Measurements from ENCODE around the gene CLIC4.
"Not testable (repeated sequence)": the region's sequence is repeated elsewhere in the genome, so short reads cannot be mapped to it uniquely, and the experiment has no call there.

Gene CLIC4

DNA sequence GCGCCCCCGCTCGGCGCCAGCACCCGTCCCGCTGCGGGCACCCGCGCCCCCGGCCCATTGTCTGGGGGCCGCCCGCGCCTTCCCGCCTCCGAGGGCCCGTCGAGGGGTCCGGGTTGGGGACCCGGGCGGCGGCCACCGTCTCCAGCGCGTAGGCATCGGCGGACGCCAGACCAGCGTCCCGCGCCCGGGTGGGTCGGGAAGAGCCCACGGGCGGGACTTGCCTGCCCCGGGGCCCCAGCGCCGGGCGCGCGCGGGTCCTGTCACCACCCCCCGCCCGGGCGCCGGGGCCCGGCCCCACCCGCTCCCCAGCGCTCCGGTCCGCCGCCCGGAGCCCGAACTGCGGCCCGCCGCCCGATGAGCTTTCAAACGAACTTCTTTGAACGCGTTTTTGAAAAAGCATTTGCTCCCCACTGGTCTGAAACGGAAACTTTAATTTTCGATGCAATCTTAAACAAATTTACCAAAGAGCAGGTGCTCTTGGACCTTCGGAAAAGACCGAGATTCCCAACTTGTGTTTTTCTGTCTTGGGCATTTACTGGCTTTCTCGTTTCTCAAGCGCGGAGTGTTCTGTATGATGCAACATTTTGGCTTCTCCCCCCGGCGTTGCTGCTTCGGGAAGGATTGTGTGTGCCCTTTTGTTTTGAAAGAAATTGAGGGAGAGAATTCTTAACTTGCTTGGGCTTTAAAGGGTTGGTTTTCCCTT lies 615 bp downstream of the CLIC4 start:
- DNase-seq (ENCODE audit: low spot score), result peak; percentile 68

DNA sequence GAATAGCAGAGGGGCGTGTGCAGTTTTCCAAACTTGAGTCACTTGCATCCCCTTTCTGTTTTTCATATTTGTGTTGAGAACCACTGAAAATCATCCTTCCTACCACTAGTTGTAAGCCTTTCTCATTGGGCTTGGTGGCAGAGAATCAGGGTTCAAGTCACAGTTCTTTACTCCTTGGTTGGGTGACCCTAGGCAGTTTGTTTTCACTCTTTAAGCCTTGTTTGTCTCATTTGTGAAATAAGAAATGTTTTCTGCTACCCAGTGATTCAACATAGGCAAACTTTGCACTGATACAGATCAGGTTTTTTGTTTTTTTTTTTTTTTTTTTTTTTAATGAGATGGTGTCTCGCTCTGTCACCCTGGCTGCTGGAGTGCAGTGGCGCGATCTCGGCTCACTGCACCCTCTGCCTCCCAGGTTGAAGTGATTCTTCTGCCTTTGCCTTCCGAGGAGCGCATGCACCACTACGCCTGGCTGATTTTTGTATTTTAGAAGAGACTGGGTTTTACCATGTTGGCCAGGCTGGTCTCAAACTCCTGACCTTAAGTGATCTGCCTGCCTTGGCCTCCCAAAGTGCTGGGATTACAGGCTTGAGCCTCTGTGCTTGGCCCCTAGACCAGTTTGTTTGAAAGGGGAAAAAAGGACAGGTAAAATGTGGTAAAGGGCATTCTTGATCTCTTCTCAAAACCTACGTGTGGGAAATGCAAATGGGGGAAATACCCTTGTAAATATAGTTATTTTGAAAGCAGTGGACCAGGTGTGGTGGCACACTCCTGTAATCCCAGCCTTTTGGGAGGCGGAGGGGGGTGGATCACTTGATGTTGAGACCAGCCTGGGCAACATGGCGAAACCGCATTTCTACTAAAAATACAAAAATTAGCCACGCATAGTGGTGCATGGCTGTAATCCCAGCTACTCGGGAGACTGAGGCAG lies 3.2 kb downstream of the CLIC4 start:
- DNase-seq (ENCODE audit: low spot score), result no peak

DNA sequence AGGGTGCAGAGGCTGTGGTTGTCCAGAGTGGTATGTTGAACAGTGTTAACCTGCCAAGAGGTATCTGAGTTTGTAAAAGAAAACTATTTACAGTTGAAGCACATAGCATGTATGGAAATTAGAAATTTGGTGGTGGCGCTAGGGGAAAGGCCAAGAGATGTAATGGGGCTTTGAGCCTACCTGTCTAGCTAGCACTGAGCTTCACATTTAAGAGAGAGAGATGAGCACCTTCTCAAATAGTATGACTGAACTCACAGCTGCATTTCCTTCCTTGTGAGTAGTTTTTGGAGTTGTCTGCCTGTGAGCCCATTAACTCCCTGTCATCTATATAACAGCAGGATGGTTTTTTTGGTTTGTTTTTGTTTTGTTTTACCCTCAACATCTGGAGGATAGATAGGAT lies 4.0 kb downstream of the CLIC4 start:
- DNase-seq (ENCODE audit: low spot score), result no peak

DNA sequence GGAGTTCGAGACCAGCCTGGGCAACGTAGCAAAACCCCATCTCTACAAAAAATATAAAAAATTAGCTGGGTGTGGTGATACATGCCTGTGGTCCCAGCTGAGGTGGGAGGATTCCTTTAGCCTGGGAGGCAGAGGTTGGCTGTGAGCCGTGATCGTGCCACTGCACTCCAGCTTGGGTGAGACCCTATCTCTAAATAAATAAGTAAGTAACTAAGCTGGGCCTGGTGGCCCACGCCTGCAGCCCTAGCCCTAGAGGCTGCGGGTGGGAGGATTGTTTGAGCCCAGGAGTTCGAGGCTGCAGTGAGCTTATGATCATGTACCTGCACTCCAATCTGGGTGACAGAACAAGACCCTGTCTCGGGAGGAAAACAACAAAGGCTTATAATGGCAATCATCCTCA lies 4.6 kb downstream of the CLIC4 start:
- no peak for DNase-seq (ENCODE audit: low spot score)

DNA sequence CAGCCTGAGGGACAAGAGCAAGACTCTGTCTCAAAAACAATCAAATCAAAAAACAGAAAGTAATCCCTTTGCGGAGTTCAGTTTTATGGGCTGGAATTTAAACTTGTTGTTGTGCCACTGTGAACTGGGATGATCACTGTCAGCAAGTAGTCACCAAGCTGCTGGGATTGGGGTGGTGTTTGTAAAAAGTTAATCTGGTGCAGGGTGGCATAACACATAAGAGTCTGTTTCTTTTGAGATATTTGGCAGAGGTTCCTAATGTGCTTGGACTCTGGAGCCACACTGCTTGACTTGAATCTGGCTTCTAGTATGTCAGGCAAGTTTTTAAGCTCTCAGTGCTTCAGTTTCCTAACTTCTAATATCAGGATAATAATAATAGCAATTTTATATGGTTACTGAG lies 6.6 kb downstream of the CLIC4 start:
- DNase-seq (ENCODE audit: low spot score), result no peak

DNA sequence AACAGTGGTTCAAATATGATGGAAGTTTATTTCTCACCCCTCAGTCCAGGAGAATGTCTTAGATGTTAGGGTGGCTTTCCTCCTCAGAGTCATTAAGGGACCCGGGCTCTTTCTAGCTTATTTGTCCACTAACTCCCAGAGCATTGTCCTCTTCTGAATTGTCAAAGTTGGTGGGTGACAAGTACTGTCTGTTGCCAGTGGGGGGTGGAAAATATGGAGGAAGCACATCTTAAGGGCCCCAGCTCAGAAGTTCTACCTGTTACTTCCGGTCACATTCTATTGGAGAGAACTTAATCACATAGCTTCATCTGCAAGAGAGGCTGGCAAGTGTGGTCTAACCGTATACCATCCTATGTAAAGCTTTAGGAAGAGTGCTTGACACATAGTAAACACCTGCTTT lies 7.1 kb downstream of the CLIC4 start:
- no peak for DNase-seq (ENCODE audit: low spot score)

DNA sequence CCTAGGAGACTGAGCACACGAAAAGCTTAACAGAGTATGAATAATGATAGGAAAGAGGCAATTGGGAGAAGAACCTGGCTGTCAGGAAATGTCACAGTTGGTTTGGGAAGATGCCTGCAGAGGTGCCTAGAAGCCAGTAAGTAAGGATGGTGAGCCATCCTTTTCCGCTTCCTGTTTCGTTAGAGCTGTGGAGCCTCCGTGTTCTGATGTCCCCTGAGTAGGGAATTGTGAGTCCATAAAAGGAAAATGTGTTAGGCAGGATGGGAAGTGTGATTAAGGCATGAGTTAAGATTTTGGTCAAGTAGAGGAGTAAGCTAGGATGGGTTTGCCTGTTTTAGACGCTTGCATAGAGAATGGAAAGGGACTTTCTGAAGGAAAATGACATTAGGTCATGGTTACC lies 9.0 kb downstream of the CLIC4 start:
- no peak for DNase-seq (ENCODE audit: low spot score)

DNA sequence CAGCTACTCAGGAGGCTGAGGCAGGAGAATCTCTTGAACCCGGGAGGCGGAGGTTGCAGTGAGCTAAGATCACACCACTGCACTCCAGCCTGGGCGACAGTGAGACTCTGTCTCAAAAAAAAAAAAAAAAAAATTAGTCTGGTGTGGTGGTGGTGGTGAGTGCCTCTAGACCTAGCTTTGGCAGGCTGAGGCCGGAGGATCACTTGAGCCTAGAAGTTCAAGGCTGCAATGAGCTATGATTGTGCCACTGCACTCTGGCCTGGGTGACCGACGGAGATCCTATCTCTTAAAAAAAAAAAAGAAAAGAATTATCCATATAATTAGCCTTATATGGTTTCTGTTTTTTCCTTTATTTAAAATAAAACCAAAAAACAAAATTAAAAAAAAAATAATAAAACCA lies 10.1 kb downstream of the CLIC4 start:
- DNase-seq (ENCODE audit: low spot score), result not testable (repeated sequence)

DNA sequence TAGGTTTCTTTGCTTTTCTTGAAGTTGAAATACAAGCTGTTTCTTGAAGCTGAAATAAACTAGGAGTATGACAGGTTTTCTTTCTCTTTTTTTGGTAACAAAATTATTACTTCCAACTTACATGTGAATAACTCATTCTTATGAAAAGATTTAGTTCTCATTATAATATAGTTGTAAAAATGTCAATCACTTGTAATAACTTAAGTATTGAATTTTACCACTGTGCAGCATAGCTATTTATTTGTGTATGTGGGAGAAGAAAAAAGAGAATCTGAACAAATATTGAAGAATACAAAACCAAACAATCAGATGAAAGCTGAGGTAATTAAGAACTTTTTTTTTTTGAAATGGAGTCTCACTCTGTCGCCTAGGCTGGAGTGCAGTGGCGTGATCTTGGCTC lies 11.1 kb downstream of the CLIC4 start:
- DNase-seq (ENCODE audit: low spot score), result no peak

DNA sequence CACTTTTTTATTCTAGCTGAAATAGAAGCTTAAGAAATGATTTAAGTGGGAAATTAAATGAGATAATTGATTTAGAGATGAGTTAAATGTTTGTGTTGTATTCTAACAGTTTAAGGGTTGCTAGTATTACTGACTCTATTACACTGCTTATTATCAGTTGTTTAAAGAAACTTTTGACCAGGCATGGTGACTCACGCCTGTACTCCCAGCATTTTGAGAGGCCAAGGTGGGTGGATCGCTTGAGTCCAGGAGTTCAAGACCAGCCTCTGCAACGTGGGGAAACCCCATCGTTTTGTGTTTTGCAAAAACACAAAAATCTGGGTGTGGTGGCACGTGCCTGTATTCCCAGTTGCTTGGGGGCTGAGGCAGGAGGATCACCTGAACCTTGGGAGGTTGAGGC lies 14.2 kb downstream of the CLIC4 start:
- DNase-seq (ENCODE audit: low spot score), result no peak

DNA sequence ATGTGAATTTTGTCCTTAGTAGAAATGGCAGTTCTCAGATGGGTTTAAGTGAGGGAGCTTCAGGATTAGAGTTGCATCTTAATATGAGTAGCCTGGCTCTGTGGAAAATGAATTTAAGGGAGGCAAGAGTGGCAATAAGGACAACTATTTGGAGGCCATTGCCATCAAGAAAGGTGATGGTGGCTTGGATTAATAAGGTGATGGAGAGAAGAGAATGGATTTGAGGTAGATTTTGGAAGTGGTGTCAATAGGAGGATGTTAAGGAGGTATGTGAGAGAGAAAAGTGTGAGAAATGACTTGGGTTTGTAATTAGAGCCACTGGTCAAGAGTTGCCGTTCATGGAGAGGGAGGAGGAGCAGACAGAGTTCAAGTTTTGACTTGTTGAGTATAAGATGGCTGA lies 16.3 kb downstream of the CLIC4 start:
- DNase-seq (ENCODE audit: low spot score), result no peak

DNA sequence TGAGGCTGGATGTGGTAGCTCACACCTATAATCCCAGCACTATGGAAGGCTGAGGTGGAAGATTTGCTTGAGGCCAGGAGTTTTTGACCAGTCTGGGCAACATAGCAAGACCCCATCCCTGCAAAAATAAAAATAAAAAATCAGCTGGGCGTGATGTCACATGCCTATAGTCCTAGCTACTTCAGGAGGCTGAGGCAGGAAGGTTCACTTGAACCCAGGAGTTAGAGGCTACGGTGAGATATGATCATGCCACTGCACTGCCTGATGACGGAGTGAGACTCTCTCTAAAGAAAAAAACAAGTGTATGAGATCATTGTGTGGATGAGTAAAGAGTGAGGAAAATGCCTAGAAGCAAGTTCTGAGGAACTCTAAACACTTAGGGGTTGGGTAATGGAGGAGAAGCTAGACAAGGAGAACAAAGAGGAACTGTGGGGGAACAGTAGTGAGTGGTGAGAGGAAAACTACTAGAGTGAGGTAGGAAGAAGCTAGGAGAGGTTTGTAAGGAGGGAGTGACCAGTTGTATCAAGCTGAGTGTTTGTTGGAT lies 17.0 kb downstream of the CLIC4 start:
- no peak for DNase-seq (ENCODE audit: low spot score)

DNA sequence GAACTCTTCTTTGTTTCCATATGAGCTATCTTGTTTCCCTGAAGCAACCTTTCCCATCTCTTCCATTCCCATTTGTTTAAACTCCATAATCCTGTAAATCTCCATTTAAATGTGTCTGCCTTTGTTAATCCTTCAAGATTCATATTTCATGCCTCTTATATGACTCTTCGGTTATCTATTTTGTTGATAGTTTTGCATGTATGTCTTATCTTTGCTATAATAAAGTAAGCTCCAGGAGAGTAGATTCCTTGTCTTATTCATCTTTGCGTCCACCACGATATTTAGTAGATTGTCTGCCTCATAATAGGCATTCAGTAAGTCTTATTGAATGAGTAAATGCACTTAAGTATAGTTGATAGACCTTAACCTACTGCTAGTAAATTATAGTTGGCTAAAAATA lies 18.4 kb downstream of the CLIC4 start:
- DNase-seq (ENCODE audit: low spot score), result no peak

DNA sequence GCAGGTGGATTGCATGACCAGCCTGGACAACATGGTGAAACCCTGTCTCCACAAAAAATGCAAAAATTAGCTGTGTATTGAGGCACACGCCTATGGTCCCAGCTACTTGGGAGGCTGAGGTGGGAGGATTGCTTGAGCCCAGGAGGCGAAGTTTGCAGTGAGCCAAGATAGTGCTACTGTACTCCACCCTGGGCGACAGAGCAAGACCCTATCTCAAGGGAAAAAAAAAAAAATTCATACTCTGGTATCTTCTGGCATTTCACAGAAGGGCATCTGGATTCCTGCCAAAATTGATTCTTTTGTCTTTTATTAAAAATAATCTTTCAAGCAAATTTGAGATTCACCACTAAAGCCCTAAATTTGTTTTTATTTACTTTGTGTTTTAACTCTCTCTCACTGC lies 19.2 kb downstream of the CLIC4 start:
- DNase-seq (ENCODE audit: low spot score), result no peak

DNA sequence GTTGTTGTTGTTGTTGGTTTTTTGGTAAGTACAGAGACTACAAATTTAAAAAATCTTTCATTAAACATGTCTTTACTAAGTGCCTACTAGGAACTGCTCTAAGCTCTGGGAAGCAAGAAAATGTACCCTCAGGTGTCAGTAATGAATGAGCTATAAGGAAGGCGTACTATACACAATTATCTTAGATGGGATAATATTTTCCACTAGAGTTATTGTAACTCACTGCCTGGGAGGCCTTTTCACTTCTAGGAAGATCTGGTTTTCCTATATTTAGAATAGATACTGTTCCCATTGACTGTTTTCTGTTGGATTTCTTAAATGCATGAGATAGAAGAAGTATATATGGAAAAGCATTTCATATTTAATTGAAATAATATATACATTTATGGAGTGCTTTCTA lies 19.6 kb downstream of the CLIC4 start:
- no peak for DNase-seq (ENCODE audit: low spot score)

DNA sequence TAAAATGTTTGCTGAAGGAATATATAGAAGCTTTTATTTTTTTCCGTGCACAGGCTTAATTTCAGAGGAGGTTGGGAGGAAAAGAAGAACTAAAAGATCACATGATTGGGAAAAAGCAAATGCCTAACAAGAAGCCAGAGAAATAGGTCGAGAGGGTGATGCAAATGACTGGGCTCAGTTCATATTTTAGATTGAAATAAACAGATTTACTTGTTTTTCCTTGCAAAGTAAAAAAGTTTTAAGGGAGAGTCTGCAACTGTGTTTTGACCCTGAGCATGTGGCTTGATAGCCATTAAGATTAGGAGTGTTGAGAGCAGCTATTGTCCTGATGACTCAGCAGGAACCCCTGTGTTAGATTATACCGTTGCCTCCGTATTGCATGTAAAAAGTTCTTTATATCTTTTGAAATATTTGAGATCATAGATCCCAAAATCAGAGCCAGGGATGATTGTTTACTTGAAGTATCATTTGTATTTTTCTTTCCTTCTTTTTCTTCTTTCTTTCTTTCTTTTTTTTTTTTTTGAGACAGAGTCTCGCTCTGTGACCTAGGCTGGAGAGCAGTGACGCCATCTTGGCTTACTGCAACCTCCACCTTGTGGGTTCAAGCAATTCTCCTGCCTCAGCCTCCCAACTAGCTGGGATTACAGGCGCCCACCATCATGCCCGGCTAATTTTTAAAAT lies 20.2 kb downstream of the CLIC4 start:
- no peak for DNase-seq (ENCODE audit: low spot score)

DNA sequence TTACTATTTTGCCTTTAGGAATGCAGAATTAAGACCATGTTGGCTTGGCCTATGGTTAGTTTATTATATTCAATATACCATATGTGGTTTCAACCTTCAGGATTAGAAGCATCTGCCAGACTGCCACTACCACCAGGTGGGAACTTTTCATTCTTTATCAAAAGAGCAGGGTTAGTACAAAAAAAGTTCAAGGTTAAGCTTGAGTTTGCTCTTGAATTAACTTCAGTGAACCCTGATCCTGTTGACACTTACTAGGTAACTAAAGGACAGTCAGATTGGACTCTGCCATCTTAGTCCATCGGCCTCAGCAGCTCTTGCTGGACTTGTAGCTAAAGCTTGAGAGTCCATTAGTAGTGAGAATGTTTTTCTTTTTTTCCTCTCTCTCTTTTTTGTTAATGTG lies 22.1 kb downstream of the CLIC4 start:
- no peak for DNase-seq (ENCODE audit: low spot score)

DNA sequence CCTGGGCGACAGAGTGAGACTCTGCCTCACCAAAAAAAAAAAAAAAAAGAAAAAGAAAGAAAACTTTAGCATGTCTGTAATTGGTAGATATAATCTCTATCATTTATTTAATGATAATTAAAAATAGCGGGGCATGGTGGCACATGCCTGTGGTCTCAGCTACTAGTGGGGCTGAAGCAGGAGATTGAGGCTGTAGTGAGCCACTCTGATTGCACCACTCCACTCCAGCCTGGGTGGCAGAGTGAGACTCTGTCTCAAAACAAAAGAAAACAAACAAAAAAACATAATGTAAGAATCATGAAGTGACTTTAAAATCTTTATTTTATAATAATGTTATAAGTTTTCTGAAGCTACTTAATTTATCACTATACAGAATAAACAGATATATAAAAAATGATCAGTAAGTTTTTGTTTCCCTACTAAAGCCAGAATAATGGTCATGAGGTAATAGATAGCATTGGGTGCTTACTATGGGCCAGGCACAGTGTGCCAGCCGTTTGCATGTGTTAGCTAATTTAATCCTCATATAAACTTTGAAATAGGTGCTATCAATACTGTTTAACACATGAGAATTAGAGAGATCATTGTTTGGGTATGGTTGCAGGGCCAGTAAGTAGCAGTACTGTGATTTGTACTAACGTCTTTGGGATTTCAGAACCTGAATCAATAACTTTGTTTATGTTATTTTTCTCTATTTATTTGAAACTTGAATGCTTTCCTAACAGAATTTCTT lies 23.8 kb downstream of the CLIC4 start:
- no peak for DNase-seq (ENCODE audit: low spot score)

DNA sequence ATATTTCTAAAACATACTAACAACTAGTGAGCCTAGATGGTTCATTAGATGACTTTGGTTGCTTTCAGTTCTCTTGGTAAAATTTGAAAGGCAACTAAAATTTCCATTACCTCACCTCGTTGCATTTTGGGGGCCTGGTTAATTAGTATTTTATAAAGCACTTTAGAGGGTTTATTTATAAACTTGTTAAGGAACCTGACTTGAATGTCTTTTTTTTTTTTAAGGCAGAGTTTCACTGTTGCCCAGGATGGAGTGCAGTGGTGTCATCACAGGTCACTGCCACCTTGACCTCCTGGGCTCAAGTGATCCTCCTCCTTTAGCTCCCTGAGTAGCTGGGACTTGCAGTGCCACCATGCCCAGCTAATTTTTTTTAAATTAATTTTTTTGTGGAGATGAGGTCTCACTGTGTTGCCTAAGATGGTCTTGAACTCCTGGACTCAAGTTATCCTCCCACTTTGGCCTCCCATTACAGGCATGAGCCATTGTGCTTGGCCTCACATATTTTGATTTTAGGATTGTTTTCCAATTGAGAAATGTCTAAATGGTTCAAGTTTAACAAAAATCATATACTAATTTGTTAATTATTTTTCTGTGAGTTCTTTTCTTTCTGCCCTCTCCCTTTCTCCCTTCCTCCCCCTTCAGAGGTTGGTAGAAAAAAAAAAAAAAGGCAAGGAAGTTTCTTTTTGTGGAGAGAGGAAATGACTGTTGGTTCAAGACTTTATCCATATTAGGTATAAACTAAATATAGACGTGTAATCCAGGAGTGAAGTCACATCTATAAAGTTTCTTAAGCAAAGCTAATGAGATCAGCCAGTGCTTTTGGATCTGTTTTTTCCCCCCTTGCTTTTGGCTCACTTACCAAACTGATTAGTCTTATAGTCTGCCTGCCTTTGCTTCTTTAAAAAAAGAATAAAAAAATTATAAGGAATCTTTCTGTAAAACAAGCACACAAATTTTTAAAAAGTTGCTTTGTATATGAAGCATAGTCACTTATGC lies 24.7 kb downstream of the CLIC4 start:
- no peak for DNase-seq (ENCODE audit: low spot score)

DNA sequence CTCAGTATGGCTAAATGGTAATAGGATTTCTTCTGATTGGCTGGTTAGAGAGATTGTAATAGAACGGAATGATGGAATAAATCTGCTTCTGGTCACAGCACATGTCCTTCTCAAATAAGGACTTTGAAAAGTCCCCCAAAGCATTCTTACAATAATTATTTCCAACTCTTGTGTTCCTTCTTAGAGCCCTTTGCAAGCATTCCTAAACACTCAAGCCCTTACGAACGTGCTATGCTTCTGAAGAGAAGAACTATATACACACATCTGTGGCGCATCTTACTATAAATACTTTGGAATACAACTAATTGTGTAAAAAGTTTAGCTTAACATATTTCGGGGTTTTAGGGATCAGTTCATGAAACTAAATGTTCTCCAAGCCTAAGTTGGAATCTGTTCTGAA lies 25.6 kb downstream of the CLIC4 start:
- no peak for DNase-seq (ENCODE audit: low spot score)

DNA sequence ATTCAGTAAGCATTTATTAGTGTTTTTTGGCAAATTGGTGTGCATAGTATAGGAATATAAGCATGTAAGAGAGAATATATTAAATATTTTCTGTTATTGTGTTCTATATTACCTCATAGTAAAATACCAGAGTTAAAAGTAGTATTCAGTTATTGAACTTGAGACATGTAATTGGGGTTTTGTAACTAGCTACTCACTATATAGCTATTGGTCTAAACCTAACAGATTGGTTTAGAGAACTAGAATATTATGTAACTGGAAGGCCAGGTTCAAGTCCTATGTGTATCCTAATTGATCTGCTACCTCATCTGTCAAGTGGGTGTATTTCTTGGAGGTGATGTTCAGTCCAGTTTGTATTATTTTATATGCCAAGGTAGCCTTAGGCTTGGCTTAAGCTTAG lies 26.3 kb downstream of the CLIC4 start:
- DNase-seq (ENCODE audit: low spot score), result no peak

Measured in globus pallidus (tissue), 1 donor.